HG02678 (cell line): ENCODE measurements around the gene BRCA2.
"Not testable (repeated sequence)": the region's sequence is repeated elsewhere in the genome, so short reads cannot be mapped to it uniquely, and the experiment has no call there.

Source experiments
- ATAC-seq: cut with Tn5 transposase; IDR thresholded peaks from one replicate; pipeline ENCODE4 v1.9.1; 2021; ENCODE audit warnings: mild to moderate bottlenecking, moderate library complexity; ENCODE audit not compliant: unreplicated experiment

The BRCA2 gene

DNA sequence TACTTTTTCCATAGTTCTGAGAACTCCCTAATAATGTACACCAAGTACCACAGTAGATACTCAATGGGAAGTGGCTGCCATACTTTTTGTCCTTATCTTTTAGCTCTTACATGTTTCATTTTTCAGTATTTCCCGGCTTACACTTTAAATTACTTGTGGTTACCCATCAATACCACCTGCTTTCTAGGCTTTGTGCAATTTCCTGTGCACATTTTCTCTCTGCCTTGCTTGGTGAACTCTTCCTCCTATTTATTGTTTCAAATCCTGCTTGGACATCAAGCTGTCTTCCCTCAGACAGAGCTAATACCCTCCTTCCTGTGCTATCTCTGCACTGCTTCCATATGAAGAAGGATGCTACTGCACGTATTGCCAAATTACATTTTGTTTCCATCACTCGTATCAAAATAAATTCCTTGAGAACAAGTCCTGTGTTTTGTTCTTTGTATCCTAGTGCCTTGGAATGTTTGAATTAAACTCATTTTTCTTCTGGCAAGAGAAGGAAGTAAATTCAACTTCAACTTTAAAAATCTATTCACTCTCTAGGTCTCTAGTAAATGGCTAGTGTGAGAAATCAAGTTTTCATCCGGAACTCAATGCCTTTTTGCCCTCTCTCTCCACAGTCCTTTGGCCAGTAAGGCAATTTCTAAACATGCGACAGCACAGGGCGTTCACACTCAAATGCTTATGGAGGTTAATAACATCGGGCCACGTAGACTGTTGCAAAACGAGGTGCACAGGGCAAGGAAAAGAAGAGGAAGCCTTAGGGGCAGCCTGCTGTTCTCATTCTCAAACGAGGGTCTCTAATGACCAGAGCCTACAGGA, 5.8 kb upstream of the BRCA2 start:
- ATAC-seq = peak; percentile 32

GRCh38 chr13:32310134-32310706, 5.1 kb upstream of the BRCA2 start:
- peak; percentile 73 for ATAC-seq

DNA sequence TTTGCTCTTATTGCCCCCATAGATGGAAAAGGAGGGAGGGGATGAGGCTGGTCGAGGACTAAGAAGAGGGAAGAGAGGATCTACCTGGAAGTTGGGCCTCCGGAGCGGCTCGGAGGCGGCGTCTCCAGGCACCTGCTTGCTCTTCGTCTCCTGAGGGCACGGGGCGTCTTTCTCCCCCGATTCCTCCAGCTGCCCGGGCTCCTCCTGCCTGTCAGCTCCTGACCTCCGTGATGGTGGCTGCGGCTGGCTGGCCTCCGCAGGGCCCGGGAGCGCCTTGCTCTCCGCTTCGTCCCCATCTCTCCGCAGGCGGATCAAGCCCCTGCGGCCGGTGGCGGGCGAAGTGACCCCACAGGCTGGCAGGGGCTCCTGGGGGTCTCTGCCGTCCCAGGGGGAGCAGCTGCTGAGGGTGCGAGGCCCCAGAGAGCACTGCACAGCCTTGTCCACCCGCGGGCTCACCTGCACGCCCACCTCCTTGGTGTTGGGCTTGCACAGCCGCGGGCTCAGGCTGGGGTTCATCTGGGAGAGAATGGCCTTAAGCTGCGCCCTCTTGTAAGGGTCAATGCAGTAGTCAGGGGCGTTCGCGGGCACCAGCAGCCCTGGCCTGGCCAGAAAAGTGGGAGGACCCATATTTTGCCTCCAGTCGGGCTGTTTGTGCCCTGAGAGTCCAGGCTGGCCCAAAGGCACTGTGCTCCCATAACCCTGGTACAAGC, 4.0 kb upstream of the BRCA2 start:
- ATAC-seq = no peak

GRCh38 chr13:32314271-32315237, 754 bp upstream of the BRCA2 start:
- peak; percentile 18 for ATAC-seq

- peak; percentile 50 for ATAC-seq
Measured at GRCh38 chr13:32316028-32316339, 676 bp downstream of the BRCA2 start.

GRCh38 chr13:32316501-32316900, 1.2 kb downstream of the BRCA2 start:
- ATAC-seq = no peak

GRCh38 chr13:32317716-32318465, 2.6 kb downstream of the BRCA2 start:
- no peak for ATAC-seq

DNA sequence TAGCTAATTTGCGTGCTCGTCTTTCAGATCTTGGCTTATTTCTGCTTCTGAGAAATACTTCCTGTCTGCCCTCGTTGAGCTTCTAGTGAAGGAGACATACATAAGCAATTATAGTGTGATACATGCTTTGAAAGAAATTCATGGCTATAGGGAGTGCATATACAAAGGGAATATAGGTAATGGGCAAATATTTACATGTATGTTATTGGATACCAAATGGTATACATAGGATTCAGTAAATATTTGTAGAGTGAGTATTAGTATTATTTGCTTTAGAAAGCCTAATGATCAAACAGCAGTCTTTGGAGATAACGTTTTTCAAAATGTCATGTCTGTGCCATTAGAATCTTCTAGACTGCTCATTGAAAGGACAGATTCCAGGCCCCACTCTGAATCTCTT, 5.2 kb downstream of the BRCA2 start:
- no peak for ATAC-seq

DNA sequence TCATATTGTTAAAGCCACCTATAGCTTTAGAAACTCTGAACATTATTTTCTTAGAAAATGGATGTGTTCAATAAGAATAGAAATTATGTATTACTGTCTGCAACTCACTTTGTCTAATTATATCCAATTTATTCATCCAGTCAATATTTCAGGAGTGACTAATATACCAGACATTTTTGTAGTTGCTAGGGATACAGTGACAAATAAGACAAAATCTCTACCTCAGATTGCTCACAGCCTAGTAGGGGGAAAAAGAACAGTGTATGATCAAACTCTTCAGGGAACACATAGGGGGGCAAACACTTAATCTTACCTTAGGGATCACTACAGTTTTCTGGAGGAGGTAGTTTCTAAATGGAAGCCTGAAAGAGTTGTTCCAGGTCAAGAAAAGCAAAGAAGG, 8.6 kb downstream of the BRCA2 start:
- no peak for ATAC-seq

- ATAC-seq = no peak
Measured at GRCh38 chr13:32330441-32330840, 15.1 kb downstream of the BRCA2 start.

- ATAC-seq = no peak
Measured at GRCh38 chr13:32334671-32335070, 19.4 kb downstream of the BRCA2 start.

DNA sequence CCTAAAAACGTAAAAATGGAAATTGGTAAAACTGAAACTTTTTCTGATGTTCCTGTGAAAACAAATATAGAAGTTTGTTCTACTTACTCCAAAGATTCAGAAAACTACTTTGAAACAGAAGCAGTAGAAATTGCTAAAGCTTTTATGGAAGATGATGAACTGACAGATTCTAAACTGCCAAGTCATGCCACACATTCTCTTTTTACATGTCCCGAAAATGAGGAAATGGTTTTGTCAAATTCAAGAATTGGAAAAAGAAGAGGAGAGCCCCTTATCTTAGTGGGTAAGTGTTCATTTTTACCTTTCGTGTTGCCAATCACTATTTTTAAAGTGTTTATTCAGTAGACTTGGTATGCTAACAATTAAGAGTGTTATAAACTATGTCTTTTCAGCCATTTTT, 25.6 kb downstream of the BRCA2 start:
- no peak for ATAC-seq

DNA sequence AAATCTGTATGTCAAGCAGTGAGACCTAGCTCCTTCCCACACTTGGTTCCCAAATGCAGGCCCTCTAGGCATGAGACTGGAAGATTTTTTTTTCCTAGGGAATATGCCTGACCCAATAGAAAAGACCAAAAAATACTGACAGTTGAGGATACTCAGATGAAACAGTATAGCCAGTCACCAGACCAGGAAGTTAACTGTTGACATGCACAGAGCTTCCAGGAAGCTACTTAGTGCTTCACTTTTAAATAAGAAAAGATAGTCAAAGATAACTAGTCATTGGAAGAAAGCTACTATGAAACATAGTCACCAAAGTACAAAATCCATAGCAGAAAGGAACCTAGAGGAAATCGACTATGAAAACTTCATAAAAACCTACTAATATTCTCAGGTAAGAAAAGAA, 32.3 kb downstream of the BRCA2 start:
- no peak for ATAC-seq

DNA sequence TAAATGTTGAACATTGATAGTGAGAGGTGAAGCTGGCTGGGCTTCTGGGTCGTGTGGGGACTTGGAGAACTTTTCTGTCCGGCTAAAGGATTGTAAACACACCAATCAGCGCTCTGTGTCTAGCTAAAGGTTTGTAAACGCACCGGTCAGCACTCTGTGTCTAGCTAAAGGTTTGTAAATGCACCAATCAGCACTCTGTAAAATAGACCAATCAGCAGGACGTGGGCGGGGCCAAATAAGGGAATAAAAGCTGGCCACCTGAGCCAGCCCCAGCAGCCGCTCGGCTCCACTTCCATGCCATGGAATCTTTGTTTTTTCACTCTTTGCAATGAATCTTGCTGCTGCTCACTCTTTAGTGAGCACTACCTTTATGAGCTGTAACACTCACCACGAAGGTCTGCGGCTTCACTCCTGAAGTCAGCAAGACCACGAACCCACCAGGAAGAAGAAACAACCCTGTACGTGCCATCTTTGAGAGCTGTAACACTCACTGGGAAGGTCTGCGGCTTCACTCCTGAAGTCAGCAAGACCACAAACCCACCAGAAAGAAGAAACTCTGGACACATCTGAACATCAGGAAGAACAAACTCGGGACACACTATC, 35.6 kb downstream of the BRCA2 start:
- ATAC-seq = not testable (repeated sequence)

GRCh38 chr13:32354040-32354439, 38.7 kb downstream of the BRCA2 start:
- ATAC-seq = no peak

DNA sequence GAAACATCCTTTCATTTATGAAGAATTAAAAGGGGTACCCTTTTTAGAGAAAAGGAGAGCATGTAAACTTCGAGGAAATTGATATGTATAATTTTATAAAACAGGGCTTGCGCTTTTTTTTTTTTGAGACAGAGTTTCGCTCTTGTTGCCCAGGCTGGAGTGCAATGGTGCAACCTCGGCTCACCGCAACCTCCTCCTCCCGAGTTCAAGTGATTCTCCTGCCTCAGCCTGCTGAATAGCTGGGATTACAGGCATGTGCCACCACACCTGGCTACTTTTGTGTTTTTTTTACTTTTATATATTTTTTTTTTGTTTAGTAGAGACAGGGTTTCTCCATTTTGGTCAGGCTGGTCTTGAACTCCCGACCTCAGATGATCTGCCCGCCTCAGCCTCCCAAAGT, 40.6 kb downstream of the BRCA2 start:
- not testable (repeated sequence) for ATAC-seq

DNA sequence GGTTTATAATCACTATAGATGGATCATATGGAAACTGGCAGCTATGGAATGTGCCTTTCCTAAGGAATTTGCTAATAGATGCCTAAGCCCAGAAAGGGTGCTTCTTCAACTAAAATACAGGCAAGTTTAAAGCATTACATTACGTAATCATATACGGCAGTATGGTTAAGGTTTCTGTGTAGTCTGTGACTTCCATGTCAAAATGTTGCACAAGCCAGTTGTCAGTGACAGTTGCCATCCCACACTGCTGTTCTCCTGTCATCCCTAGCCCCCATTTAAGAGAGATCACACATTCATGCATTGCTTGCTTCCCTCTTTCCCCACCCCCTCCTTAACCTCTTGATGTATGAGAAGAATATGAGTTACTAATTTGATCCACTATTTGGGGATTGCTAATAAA, 47.3 kb downstream of the BRCA2 start:
- ATAC-seq = no peak

- ATAC-seq = no peak
Measured at GRCh38 chr13:32370805-32371204, 55.5 kb downstream of the BRCA2 start.

- ATAC-seq = no peak
Measured at GRCh38 chr13:32376642-32377415, 61.5 kb downstream of the BRCA2 start.
